PFSK-1 (cell line): ENCODE results near the gene WNT3A.

ENCODE experiments used
- POLR2AphosphoS5 ChIP-seq: IDR thresholded peaks from 2 replicates; pipeline ENCODE4 v1.6.1; 2012; ENCODE audit warnings: low read depth, mild to moderate bottlenecking, control low read depth, low read length, moderate library complexity
- REST ChIP-seq, 2 experiments: IDR thresholded peaks; 2 replicates each; pipeline versions ENCODE4 v1.6.1 to v1.8.0; 2011 to 2012; ENCODE audit warnings: low read depth in 2 of 2, low read length in 2 of 2, control low read depth in 1 of 2, inconsistent platforms in 1 of 2, mild to moderate bottlenecking in 1 of 2, moderate library complexity in 1 of 2; ENCODE audit not compliant: insufficient read depth in 1 of 2
- SIN3A ChIP-seq: IDR thresholded peaks from 2 replicates; pipeline ENCODE4 v1.6.1; 2012; ENCODE audit warnings: mild to moderate bottlenecking, low read length, moderate library complexity, borderline replicate concordance; ENCODE audit not compliant: insufficient read depth

GRCh38 chr1:228000836-228001563 lies 5.8 kb upstream of the WNT3A start:
- TF ChIP-seq POLR2AphosphoS5: no peak
- TF ChIP-seq REST (IDR thresholded peaks at IDR 0.05; ENCODE audit: insufficient read depth in 1 of 2, low read depth in 2 of 2, low read length in 2 of 2): no peak
- no peak for TF ChIP-seq SIN3A
